SK-N-SH treated with all-trans-retinoic acid at 6 μM for 48 hours (cell line): ENCODE measurements around the gene ADGRG7.

Source experiments
- CREB5 ChIP-seq: fragments of 250-450 bp; sonication (Bioruptor Pico); IDR thresholded peaks from 2 replicates; pipeline ENCODE4 v1.5.1; 2020; ENCODE audit warnings: low read depth, mild to moderate bottlenecking, moderate library complexity
- OSR1 ChIP-seq: fragments of 250-450 bp; sonication (Bioruptor Pico); IDR thresholded peaks from 2 replicates; pipeline ENCODE4 v1.8.0; 2022; ENCODE audit warnings: moderate library complexity, mild to moderate bottlenecking, inconsistent platforms
- SNAI2 ChIP-seq: fragments of 250-450 bp; sonication (Bioruptor Pico); IDR thresholded peaks from 2 replicates; pipeline ENCODE4 v1.5.0; 2020; ENCODE audit warnings: mild to moderate bottlenecking, moderate library complexity
- TCF4 ChIP-seq: fragments of 250-450 bp; sonication (Bioruptor Pico); IDR thresholded peaks from 2 replicates; pipeline ENCODE4 v1.8.0; 2021; ENCODE audit warnings: mild to moderate bottlenecking, moderate library complexity, borderline replicate concordance
- ZFP3 ChIP-seq: fragments of 250-450 bp; sonication (Bioruptor Pico); IDR thresholded peaks from 2 replicates; pipeline ENCODE4 v1.5.0; 2020; ENCODE audit warnings: mild to moderate bottlenecking, moderate library complexity
- ZFP30 ChIP-seq: fragments of 450-650 bp; formaldehyde crosslinking; IDR thresholded peaks from 2 replicates; pipeline ENCODE4 v1.5.0; 2022; ENCODE audit warnings: mild to moderate bottlenecking, moderate library complexity

- no peak for TF ChIP-seq ZFP3 (CRISPR knock-in tag)
- TF ChIP-seq SNAI2 (CRISPR knock-in tag), result no peak
- TF ChIP-seq OSR1, result no peak
- TF ChIP-seq ZFP30 (CRISPR knock-in tag), result no peak
- no peak for TF ChIP-seq TCF4 (CRISPR knock-in tag)
- TF ChIP-seq CREB5, result no peak
These were observed 18.0 kb upstream of the ADGRG7 start for GRCh38 chr3:100591411-100591810.
